Measurements from ENCODE around the gene ATL3.
"Not testable (repeated sequence)": the region's sequence is repeated elsewhere in the genome, so short reads cannot be mapped to it uniquely, and the experiment has no call there.

Gene ATL3

GRCh38 chr11:63671322-63672155 is at the start of gene ATL3:
TSS of gene ATL3 (minus strand) at chr11:63671376. CDS start at chr11:63671335, 41 bp downstream.
- in situ Hi-C loops (cut with HindIII; ENCODE audit: low pct_ligation_motif_present, low pct_unique_long_range_greater_than_20kb, low sequenced_read_pairs): no loop called here
- DNase-seq: peak; percentile 91

- DNase-seq: no peak
- in situ Hi-C loops (cut with HindIII; ENCODE audit: low pct_ligation_motif_present, low pct_unique_long_range_greater_than_20kb, low sequenced_read_pairs): no loop called here
Measured at GRCh38 chr11:63720611-63721010, 49.4 kb upstream of the ATL3 start.

- in situ Hi-C loops (cut with HindIII; ENCODE audit: low pct_ligation_motif_present, low pct_unique_long_range_greater_than_20kb, low sequenced_read_pairs): no loop called here
- no peak for DNase-seq
Measured at GRCh38 chr11:63719987-63720386, 48.8 kb upstream of the ATL3 start.

- DNase-seq: no peak
Measured at GRCh38 chr11:63719001-63719400, 47.8 kb upstream of the ATL3 start.

GRCh38 chr11:63716046-63716445 is 44.9 kb upstream of the ATL3 start:
- in situ Hi-C loops (cut with HindIII; ENCODE audit: low pct_ligation_motif_present, low pct_unique_long_range_greater_than_20kb, low sequenced_read_pairs): no loop called here
- DNase-seq: no peak

More at GRCh38 chr11:63719001-63719400, 47.8 kb upstream of the ATL3 start:
- in situ Hi-C loops (cut with HindIII; ENCODE audit: low pct_ligation_motif_present, low pct_unique_long_range_greater_than_20kb, low sequenced_read_pairs): no loop called here

- DNase-seq: no peak
- in situ Hi-C loops (cut with HindIII; ENCODE audit: low pct_ligation_motif_present, low pct_unique_long_range_greater_than_20kb, low sequenced_read_pairs): no loop called here
Measured at GRCh38 chr11:63713766-63714165, 42.6 kb upstream of the ATL3 start.

GRCh38 chr11:63711838-63712237 is 40.7 kb upstream of the ATL3 start:
- in situ Hi-C loops (cut with HindIII; ENCODE audit: low pct_ligation_motif_present, low pct_unique_long_range_greater_than_20kb, low sequenced_read_pairs): no loop called here
- DNase-seq: no peak

GRCh38 chr11:63710476-63711217 is 39.5 kb upstream of the ATL3 start:
- DNase-seq: no peak
- in situ Hi-C loops (cut with HindIII; ENCODE audit: low pct_ligation_motif_present, low pct_unique_long_range_greater_than_20kb, low sequenced_read_pairs): no loop called here

GRCh38 chr11:63709336-63709884 is 38.2 kb upstream of the ATL3 start:
- in situ Hi-C loops (cut with HindIII; ENCODE audit: low pct_ligation_motif_present, low pct_unique_long_range_greater_than_20kb, low sequenced_read_pairs): no loop called here
- no peak for DNase-seq

GRCh38 chr11:63708764-63709163 is 37.6 kb upstream of the ATL3 start:
- in situ Hi-C loops (cut with HindIII; ENCODE audit: low pct_ligation_motif_present, low pct_unique_long_range_greater_than_20kb, low sequenced_read_pairs): no loop called here
- no peak for DNase-seq

GRCh38 chr11:63705526-63705925 is 34.4 kb upstream of the ATL3 start:
- in situ Hi-C loops (cut with HindIII; ENCODE audit: low pct_ligation_motif_present, low pct_unique_long_range_greater_than_20kb, low sequenced_read_pairs): no loop called here
- no peak for DNase-seq

GRCh38 chr11:63699896-63700295 is 28.7 kb upstream of the ATL3 start:
- no peak for DNase-seq
- in situ Hi-C loops (cut with HindIII; ENCODE audit: low pct_ligation_motif_present, low pct_unique_long_range_greater_than_20kb, low sequenced_read_pairs): no loop called here

GRCh38 chr11:63698976-63699733 is 28.0 kb upstream of the ATL3 start:
- in situ Hi-C loops (cut with HindIII; ENCODE audit: low pct_ligation_motif_present, low pct_unique_long_range_greater_than_20kb, low sequenced_read_pairs): no loop called here

GRCh38 chr11:63694596-63694995 is 23.4 kb upstream of the ATL3 start:
- no peak for DNase-seq
- in situ Hi-C loops (cut with HindIII; ENCODE audit: low pct_ligation_motif_present, low pct_unique_long_range_greater_than_20kb, low sequenced_read_pairs): no loop called here

More at GRCh38 chr11:63698976-63699733, 28.0 kb upstream of the ATL3 start:
- DNase-seq: no peak

- in situ Hi-C loops (cut with HindIII; ENCODE audit: low pct_ligation_motif_present, low pct_unique_long_range_greater_than_20kb, low sequenced_read_pairs): no loop called here
- no peak for DNase-seq
Measured at GRCh38 chr11:63687845-63688244, 16.7 kb upstream of the ATL3 start.

- in situ Hi-C loops (cut with HindIII; ENCODE audit: low pct_ligation_motif_present, low pct_unique_long_range_greater_than_20kb, low sequenced_read_pairs): no loop called here
Measured at GRCh38 chr11:63686926-63687325, 15.8 kb upstream of the ATL3 start.

GRCh38 chr11:63685158-63685721 is 14.1 kb upstream of the ATL3 start:
- in situ Hi-C loops (cut with HindIII; ENCODE audit: low pct_ligation_motif_present, low pct_unique_long_range_greater_than_20kb, low sequenced_read_pairs); DNase-seq: not testable (repeated sequence)

More at GRCh38 chr11:63686926-63687325, 15.8 kb upstream of the ATL3 start:
- no peak for DNase-seq

Data from ACHN (cell line).